Naive thymus-derived CD4-positive, alpha-beta T cell (primary cell): ENCODE measurements around the gene LRMDA. TPM values are rescaled to one million over a fixed set of nuclear protein-coding genes. Genes with fewer than 3 reads are reported as not detected.

ENCODE experiments used
- ATAC-seq: fragments of 150-1000 bp; cut with Tn5 transposase; 2 replicates; pipeline ENCODE4 v1.10.0; 2021; ENCODE audit warnings: mild to moderate bottlenecking, moderate library complexity
- CTCF ChIA-PET: fragments of 350-600 bp; sonication (Branson Sonifier 250); formaldehyde crosslinking; loops from one replicate; lab custom pipeline; 2021; ENCODE audit warnings: antibody characterized with exemption; lab: Charles Lee
- POLR2A ChIA-PET: fragments of 350-600 bp; sonication (Branson Sonifier 250); formaldehyde crosslinking; loops from one replicate; lab custom pipeline; 2021; ENCODE audit warnings: antibody characterized with exemption, inconsistent platforms; lab: Charles Lee
- DNase-seq, 9 donors: peaks; one replicate each; pipeline versions ENCODE4 v3.0.0 to v3.0.0-alpha.2; 2020 to 2022; ENCODE audit warnings: mixed read lengths in 1 of 9
- H3K27ac ChIP-seq: one replicate; pipeline ENCODE4 v1.7.0; 2013; ENCODE audit warnings: mild to moderate bottlenecking, low read depth, low read length, moderate library complexity
- H3K27me3 ChIP-seq, 2 donors: one replicate each; pipeline ENCODE4 v1.7.0; 2013; ENCODE audit warnings: low read length in 2 of 2, mild to moderate bottlenecking in 2 of 2, moderate library complexity in 2 of 2; ENCODE audit not compliant: control insufficient read depth in 2 of 2, insufficient read depth in 2 of 2
- H3K36me3 ChIP-seq, 3 experiments: 1 replicate in 2 of 3; 2 replicates in 1 of 3; pipeline ENCODE4 v1.7.0; 2013; ENCODE audit warnings: low read length in 3 of 3, mild to moderate bottlenecking in 3 of 3, moderate library complexity in 1 of 3; ENCODE audit not compliant: insufficient read depth in 3 of 3, control insufficient read depth in 2 of 3
- H3K4me1 ChIP-seq, 2 donors: one replicate each; pipeline ENCODE4 v1.7.0; 2013; ENCODE audit warnings: low read length in 2 of 2, mild to moderate bottlenecking in 2 of 2, moderate library complexity in 1 of 2; ENCODE audit not compliant: control insufficient read depth in 2 of 2, insufficient read depth in 2 of 2
- H3K4me3 ChIP-seq: 2 replicates; pipeline ENCODE4 v1.7.0; 2013; ENCODE audit warnings: mild to moderate bottlenecking, low read length
- H3K9me3 ChIP-seq, 3 experiments: 1 replicate in 2 of 3; 2 replicates in 1 of 3; pipeline ENCODE4 v1.7.0; 2013; ENCODE audit warnings: low read length in 3 of 3; ENCODE audit not compliant: control insufficient read depth in 2 of 3
- H3K27ac Mint-ChIP-seq, 9 donors: one replicate each; pipeline ENCODE4 v1.8.0; 2020 to 2022; ENCODE audit warnings: mixed read lengths in 9 of 9, mild to moderate bottlenecking in 8 of 9, moderate library complexity in 5 of 9, inconsistent platforms in 2 of 9
- H3K27me3 Mint-ChIP-seq, 5 donors: one replicate each; pipeline ENCODE4 v1.8.0; 2021 to 2022; ENCODE audit warnings: mixed read lengths in 5 of 5, mild to moderate bottlenecking in 1 of 5
- H3K36me3 Mint-ChIP-seq, 5 donors: one replicate each; pipeline ENCODE4 v1.8.0; 2020 to 2022; ENCODE audit warnings: mixed read lengths in 5 of 5, mild to moderate bottlenecking in 3 of 5, inconsistent platforms in 1 of 5
- H3K4me1 Mint-ChIP-seq, 7 donors: one replicate each; pipeline ENCODE4 v1.8.0; 2020 to 2022; ENCODE audit warnings: mixed read lengths in 7 of 7, mild to moderate bottlenecking in 3 of 7, inconsistent platforms in 1 of 7
- H3K4me3 Mint-ChIP-seq, 10 donors: one replicate each; pipeline ENCODE4 v1.8.0; 2020 to 2022; ENCODE audit warnings: mild to moderate bottlenecking in 10 of 10, mixed read lengths in 10 of 10, moderate library complexity in 6 of 10, inconsistent platforms in 2 of 10
- H3K9me3 Mint-ChIP-seq, 11 donors: one replicate each; pipeline ENCODE4 v1.8.0; 2020 to 2022; ENCODE audit warnings: mixed read lengths in 11 of 11, mild to moderate bottlenecking in 4 of 11, inconsistent platforms in 1 of 11, moderate library complexity in 1 of 11
- intact Hi-C, 2 donors: fragments of 100-400 bp; cut with micrococcal nuclease; formaldehyde crosslinking; loops; one replicate each; pipeline ENCODE4 v1.15.1; 2023
- polyA plus RNA-seq, 2 donors: library from polyadenylated mRNA; unstranded; fragments of 300-500 nt; fragmentation: Illumina TruSeq; gene quantifications; one replicate each; pipeline ENCODE4 v1.2.3, GENCODE V29; 2021
- total RNA-seq, 6 experiments: library from RNA in 5 of 6; stranded (reverse) in 5 of 6; gene quantifications; 1 replicate in 5 of 6; 2 replicates in 1 of 6; pipeline ENCODE4 v1.2.3 and lab custom pipeline; 2021 to 2026

LRMDA gene
- total and polyA plus RNA-seq, 7 experiments from 2014 or later = 0.57 to 14.9 (median 3.0) TPM; not detected in 4

DNA sequence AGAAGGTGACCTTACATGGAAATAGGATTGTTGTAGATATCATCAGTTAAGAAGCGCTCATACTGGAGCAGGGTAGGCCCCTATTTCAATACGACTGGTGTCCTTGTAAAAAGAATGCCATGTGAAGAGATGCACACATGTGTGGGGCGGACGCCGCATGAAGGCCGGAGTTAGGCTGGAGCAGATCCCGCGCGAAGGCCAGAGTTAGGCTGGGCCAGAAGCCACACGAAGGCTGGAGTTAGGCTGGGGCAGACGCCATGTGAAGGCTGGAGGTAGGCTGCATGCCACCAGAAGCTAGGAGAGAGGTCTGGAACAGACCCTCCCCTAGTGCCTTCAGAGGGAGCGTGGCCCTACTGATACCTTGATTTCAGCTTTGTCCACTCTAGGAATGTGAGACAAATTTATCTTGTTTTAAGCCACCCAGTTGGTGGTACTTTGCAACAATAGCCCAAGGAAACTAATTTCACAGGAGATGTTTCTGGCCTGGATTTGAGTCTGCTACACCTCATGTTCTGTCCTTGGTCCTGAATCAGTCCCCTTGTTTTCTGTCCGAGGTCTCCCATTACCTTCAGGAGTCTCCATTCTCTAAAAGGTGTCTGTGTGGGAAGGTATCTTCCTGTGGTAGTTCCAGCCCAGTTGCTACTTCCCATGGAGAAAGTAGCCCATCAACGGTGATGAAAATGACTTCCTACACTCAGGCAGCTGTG lies 585.8 kb downstream of the LRMDA start:
- Histone ChIP-seq H3K4me3 (no peak overlapping the region), H3K4me1 (no peaks in the 10 kb centered on the region), H3K27ac (no peak overlapping the region), H3K9me3 (no peaks in the 10 kb centered on the region), H3K36me3 (no peaks in the 10 kb centered on the region), H3K27me3 (no peaks in the 10 kb centered on the region)
- Mint-ChIP-seq H3K27me3 (peaks cover 0 to 2% (median 0%) of the 10 kb centered on the region in 5 donors), H3K36me3 (no peaks in the 10 kb centered on the region), H3K9me3 (peaks cover 0 to 2% (median 0%) of the 10 kb centered on the region in 11 donors), H3K27ac (no peak overlapping the region), H3K4me1 (no peaks in the 10 kb centered on the region), H3K4me3 (no peak overlapping the region)
- ChIA-PET POLR2A (no interaction called here), CTCF (no interaction called here)
- ATAC-seq = no peak
- no peak for DNase-seq
- intact Hi-C loops = no loop called here

DNA sequence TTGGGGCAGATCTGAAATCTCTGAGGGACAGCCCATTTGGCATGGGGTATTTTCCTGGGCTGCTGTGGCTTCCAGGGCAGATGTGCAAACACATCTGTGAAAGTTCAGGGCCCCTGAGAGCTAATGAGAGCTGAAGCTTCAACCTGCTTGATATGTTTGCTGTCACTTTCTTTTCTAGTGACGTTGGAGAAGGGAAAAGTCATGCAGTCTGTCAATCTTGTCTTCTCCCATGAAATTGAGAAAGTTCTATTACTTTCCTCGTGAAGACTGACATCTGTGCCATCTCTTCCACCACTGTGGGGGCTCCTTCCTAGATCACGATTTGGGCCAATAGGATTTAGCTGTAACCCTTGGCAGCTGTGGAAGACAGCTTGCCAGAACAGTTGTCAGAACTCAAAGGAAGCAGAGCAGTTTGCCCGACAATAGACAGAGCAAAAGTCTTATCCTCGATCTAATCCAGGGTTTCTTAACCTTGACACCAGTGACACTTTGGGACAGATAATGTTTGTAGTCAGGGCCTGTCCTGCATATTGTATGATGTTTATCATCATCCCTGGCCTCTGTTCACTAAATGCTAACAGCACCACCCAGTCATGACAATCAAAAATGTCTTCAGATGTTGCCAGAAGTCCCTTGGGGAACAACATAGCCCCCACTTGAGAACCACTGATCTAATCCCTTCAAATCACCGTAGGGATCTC lies 586.5 kb downstream of the LRMDA start:
- H3K9me3 Mint-ChIP-seq = peaks cover 0 to 2% (median 0%) of the 10 kb centered on the region in 11 donors
- H3K36me3 ChIP-seq = no peaks in the 10 kb centered on the region
- peaks cover 0 to 2% (median 0%) of the 10 kb centered on the region in 5 donors for H3K27me3 Mint-ChIP-seq
- ChIA-PET POLR2A (no interaction called here), CTCF (no interaction called here)
- no peak overlapping the region for H3K27ac Mint-ChIP-seq
- no peaks in the 10 kb centered on the region for H3K36me3 Mint-ChIP-seq
- H3K27me3 ChIP-seq = no peaks in the 10 kb centered on the region
- no peaks in the 10 kb centered on the region for H3K4me1 Mint-ChIP-seq
- H3K4me3 Mint-ChIP-seq = no peak overlapping the region
- no peaks in the 10 kb centered on the region for H3K9me3 ChIP-seq
- intact Hi-C loops = no loop called here
- ATAC-seq = no peak
- no peak overlapping the region for H3K4me3 ChIP-seq
- no peak overlapping the region for H3K27ac ChIP-seq
- DNase-seq = no peak
- no peaks in the 10 kb centered on the region for H3K4me1 ChIP-seq

DNA sequence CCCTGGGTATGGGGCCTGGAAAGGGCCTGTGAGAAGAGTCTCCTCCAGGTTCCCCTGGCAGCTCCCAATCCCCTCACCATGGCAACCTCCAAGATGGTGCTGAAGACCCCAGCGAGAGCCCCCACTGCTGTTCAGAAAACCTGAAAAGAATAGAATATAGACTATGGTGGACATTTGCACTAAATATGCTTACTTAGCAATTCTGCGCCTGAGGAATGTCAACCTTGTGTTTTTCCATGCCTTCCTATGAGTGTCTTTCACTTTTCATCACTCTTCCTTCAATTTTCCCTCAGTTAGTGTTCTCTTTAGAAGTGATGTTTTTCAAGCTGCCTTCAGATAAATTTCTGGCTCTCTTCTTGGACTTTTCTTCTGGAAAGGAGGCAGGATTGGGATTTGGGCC lies 589.2 kb downstream of the LRMDA start:
- Histone ChIP-seq H3K4me1 (no peaks in the 10 kb centered on the region), H3K27me3 (no peaks in the 10 kb centered on the region), H3K27ac (no peak overlapping the region), H3K9me3 (no peaks in the 10 kb centered on the region), H3K36me3 (no peaks in the 10 kb centered on the region), H3K4me3 (no peak overlapping the region)
- CTCF ChIA-PET = no interaction called here
- H3K27ac Mint-ChIP-seq = no peak overlapping the region
- ATAC-seq = no peak
- H3K4me3 Mint-ChIP-seq = no peak overlapping the region
- intact Hi-C loops = no loop called here
- peaks cover 0 to 2% (median 0%) of the 10 kb centered on the region in 5 donors for H3K27me3 Mint-ChIP-seq
- no peaks in the 10 kb centered on the region for H3K36me3 Mint-ChIP-seq
- H3K9me3 Mint-ChIP-seq = peaks cover 0 to 2% (median 0%) of the 10 kb centered on the region in 11 donors
- H3K4me1 Mint-ChIP-seq = no peaks in the 10 kb centered on the region
- POLR2A ChIA-PET = no interaction called here
- no peak for DNase-seq

DNA sequence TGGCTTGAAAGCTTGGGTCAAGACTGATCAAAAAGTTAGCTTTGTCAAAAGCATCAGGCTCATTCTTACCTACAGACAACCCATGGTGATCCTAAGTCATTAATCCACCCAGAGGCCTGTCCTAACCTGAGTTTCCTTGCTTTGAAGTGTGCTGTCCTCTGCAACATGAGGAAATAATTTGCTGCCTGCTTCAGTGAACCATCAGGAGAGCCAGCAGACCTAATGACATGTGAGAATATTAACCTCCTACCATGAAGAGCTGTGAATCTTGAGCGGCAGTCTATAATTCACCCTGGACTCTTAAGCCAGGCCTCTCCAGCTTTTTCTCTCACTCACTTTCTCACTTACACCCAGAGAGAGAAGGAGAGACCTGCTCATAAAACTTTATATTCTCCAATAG lies 590.0 kb downstream of the LRMDA start:
- Mint-ChIP-seq H3K9me3 (peaks cover 0 to 2% (median 0%) of the 10 kb centered on the region in 11 donors), H3K27me3 (peaks cover 0 to 2% (median 0%) of the 10 kb centered on the region in 5 donors), H3K4me3 (no peak overlapping the region), H3K36me3 (no peaks in the 10 kb centered on the region), H3K27ac (no peak overlapping the region), H3K4me1 (no peaks in the 10 kb centered on the region)
- Histone ChIP-seq H3K9me3 (no peaks in the 10 kb centered on the region), H3K36me3 (no peaks in the 10 kb centered on the region), H3K27ac (no peak overlapping the region), H3K4me3 (no peak overlapping the region), H3K4me1 (no peaks in the 10 kb centered on the region), H3K27me3 (no peaks in the 10 kb centered on the region)
- ATAC-seq (no peak), DNase-seq (no peak)
- intact Hi-C loops = no loop called here
- ChIA-PET CTCF (no interaction called here), POLR2A (no interaction called here)

DNA sequence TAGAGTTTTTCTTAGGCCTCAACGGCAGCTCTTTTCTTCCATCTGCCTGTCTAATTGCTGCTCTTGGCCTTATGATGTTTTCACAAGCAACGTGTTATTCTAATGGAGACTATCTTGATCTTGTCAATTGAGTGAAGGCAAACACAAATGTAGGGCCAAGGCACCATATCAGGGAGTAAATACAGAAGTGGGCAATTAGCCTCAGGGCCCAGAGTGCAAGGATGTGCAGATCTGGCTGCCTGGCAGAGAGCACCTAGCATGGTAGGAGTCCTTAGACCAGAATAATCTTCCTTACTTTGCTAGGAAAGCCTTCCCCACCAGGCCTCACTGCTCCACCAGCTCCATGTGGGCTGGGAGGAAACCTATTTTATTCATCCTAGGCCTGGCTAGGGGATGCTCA lies 590.9 kb downstream of the LRMDA start:
- Histone ChIP-seq H3K36me3 (no peaks in the 10 kb centered on the region), H3K9me3 (no peaks in the 10 kb centered on the region), H3K4me3 (no peak overlapping the region), H3K4me1 (no peaks in the 10 kb centered on the region), H3K27me3 (no peaks in the 10 kb centered on the region), H3K27ac (no peak overlapping the region)
- H3K4me3 Mint-ChIP-seq = no peak overlapping the region
- ATAC-seq = no peak
- peaks cover 0 to 2% (median 0%) of the 10 kb centered on the region in 5 donors for H3K27me3 Mint-ChIP-seq
- POLR2A ChIA-PET = no interaction called here
- no peak for DNase-seq
- no peak overlapping the region for H3K27ac Mint-ChIP-seq
- CTCF ChIA-PET = no interaction called here
- H3K36me3 Mint-ChIP-seq = no peaks in the 10 kb centered on the region
- H3K9me3 Mint-ChIP-seq = peaks cover 0 to 2% (median 0%) of the 10 kb centered on the region in 11 donors
- no peaks in the 10 kb centered on the region for H3K4me1 Mint-ChIP-seq
- intact Hi-C loops = no loop called here

DNA sequence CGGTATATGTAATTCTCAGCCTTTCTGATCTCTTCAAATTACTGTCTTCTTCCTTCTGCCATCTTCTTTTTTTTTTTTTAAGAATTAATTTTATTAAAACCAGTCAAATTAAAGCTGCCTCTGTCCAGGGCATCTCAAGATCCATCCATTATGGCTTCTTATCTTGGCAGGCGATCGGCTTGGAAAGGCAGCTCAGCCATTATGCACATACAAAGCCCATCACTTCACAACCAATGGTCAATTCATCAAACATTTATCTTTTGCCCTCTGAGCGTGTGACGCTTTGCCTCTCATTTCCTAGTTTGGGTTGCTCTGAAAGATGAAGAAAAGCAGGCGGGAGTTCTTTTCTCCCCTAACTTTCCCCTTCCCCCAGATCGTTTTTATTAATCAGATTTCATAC lies 591.6 kb downstream of the LRMDA start:
- Mint-ChIP-seq H3K9me3 (no peaks in the 10 kb centered on the region), H3K4me1 (no peaks in the 10 kb centered on the region), H3K36me3 (no peaks in the 10 kb centered on the region), H3K4me3 (no peak overlapping the region), H3K27ac (no peak overlapping the region), H3K27me3 (peaks cover 0 to 2% (median 0%) of the 10 kb centered on the region in 5 donors)
- no peak for ATAC-seq
- ChIA-PET POLR2A (no interaction called here), CTCF (no interaction called here)
- intact Hi-C loops = no loop called here
- no peak overlapping the region for H3K4me3 ChIP-seq
- no peak overlapping the region for H3K27ac ChIP-seq
- H3K9me3 ChIP-seq = no peaks in the 10 kb centered on the region
- DNase-seq = no peak
- no peaks in the 10 kb centered on the region for H3K36me3 ChIP-seq
- no peaks in the 10 kb centered on the region for H3K4me1 ChIP-seq
- no peaks in the 10 kb centered on the region for H3K27me3 ChIP-seq
